ENCODE data around the gene YTHDC2. TPM values are rescaled to one million over a fixed set of nuclear protein-coding genes. Genes with fewer than 3 reads are reported as not detected.

The YTHDC2 gene
- total RNA-seq, 1 donor from 2014 or later: 28.6 TPM

DNA sequence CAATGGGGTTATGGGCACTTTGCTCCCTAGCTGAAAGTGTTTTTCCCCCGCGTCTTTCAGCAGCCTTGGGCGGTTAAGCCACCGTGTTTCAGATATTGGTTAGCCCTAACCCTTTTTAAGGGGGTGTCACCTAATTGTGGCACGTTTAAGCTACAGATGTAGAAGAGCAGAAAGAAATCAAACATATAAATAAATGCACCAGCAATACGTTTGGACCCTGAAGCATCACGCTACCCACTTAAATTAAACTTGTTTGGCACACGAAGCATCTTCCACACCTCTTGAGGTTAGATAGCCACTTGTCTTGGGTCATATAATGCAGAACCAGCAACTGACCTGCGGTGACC, 768 bp downstream of the YTHDC2 start:
- Mint-ChIP-seq H3K27me3 (ENCODE audit: unreplicated experiment) (no peaks in the 10 kb centered on the region), H3K4me3 (ENCODE audit: unreplicated experiment) (peak overlapping the region; percentile 89), H3K36me3 (ENCODE audit: low read depth, unreplicated experiment) (no peaks in the 10 kb centered on the region), H3K4me1 (ENCODE audit: unreplicated experiment) (peaks cover 13% of the 10 kb centered on the region), H3K27ac (ENCODE audit: unreplicated experiment) (peak overlapping the region; percentile 88), H3K9me3 (ENCODE audit: unreplicated experiment) (no peaks in the 10 kb centered on the region)
- DNase-seq (ENCODE audit: low spot score): no peak
- TF ChIP-seq, protein P1, sequence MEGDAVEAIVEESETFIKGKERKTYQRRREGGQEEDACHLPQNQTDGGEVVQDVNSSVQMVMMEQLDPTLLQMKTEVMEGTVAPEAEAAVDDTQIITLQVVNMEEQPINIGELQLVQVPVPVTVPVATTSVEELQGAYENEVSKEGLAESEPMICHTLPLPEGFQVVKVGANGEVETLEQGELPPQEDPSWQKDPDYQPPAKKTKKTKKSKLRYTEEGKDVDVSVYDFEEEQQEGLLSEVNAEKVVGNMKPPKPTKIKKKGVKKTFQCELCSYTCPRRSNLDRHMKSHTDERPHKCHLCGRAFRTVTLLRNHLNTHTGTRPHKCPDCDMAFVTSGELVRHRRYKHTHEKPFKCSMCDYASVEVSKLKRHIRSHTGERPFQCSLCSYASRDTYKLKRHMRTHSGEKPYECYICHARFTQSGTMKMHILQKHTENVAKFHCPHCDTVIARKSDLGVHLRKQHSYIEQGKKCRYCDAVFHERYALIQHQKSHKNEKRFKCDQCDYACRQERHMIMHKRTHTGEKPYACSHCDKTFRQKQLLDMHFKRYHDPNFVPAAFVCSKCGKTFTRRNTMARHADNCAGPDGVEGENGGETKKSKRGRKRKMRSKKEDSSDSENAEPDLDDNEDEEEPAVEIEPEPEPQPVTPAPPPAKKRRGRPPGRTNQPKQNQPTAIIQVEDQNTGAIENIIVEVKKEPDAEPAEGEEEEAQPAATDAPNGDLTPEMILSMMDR (IDR thresholded peaks at IDR 0.05; ENCODE audit: unreplicated experiment): no peak

DNA sequence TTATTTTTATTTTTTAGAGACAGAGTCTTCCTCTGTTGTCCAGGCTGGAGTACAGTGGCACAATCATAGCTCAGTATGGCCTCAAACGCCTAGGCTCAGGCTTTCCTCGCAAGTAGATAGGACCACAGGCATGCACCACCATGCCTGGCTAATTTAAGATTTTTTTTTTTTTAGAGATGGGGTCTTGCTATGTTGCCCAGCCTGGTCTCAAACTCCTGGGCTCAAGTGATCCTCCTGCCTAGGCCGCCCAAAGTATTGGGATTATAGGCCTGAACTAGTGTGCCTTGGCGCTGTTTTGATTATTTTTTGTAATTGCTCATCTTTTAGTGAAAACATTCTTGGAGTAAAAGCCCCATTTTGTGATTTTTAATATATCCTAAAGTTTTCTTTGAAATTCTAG, 5.4 kb downstream of the YTHDC2 start:
- Mint-ChIP-seq H3K27ac (ENCODE audit: unreplicated experiment) (no peak overlapping the region), H3K4me1 (ENCODE audit: unreplicated experiment) (peaks cover 11% of the 10 kb centered on the region), H3K9me3 (ENCODE audit: unreplicated experiment) (no peaks in the 10 kb centered on the region), H3K4me3 (ENCODE audit: unreplicated experiment) (no peak overlapping the region), H3K36me3 (ENCODE audit: low read depth, unreplicated experiment) (peaks cover 6% of the 10 kb centered on the region), H3K27me3 (ENCODE audit: unreplicated experiment) (no peaks in the 10 kb centered on the region)
- no peak for DNase-seq (ENCODE audit: low spot score)
- TF ChIP-seq, protein P1 (IDR thresholded peaks at IDR 0.05; ENCODE audit: unreplicated experiment): no peak

DNA sequence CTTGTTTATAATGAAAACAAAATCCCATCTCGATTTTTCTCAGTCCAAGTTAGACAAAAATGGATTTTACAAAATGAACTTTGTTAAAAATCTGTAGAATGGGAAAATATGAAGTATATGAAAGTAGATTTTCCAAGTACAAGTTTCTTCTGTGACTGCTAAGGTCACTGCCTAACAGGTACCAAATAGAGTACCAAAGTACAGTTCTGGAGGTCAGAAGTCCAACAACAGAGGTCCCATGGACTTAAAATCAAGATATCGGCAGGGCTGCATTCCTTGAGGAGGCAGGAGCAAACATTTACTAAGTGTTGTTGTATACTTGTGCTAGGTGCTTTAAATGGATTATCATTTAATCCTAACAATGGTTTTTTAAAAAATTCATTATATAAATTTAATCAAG, 5.9 kb downstream of the YTHDC2 start:
- Mint-ChIP-seq H3K27ac (ENCODE audit: unreplicated experiment) (no peak overlapping the region), H3K4me3 (ENCODE audit: unreplicated experiment) (no peak overlapping the region), H3K36me3 (ENCODE audit: low read depth, unreplicated experiment) (peaks cover 6% of the 10 kb centered on the region), H3K27me3 (ENCODE audit: unreplicated experiment) (no peaks in the 10 kb centered on the region), H3K9me3 (ENCODE audit: unreplicated experiment) (no peaks in the 10 kb centered on the region), H3K4me1 (ENCODE audit: unreplicated experiment) (peaks cover 13% of the 10 kb centered on the region)
- TF ChIP-seq, protein P1 (IDR thresholded peaks at IDR 0.05; ENCODE audit: unreplicated experiment): no peak
- no peak for DNase-seq (ENCODE audit: low spot score)

DNA sequence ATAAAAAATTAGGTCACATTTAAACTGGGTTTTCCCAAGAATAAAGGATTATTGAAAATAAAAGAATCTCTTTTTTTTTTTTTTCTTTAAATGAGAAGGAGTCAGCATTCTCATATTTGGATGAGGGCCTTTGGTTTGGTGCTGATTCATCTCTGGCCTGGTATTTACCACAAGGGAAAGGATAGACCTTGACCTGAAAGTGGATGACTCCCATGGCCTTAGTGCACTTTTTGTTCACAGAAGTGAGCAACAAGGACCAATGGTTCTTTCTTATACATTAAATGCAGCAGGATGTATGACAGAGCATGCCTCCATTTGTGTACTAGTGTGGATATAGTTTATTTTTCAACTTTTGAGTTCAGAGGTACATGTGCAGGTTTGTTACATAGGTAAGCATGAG, 6.9 kb downstream of the YTHDC2 start:
- no peaks in the 10 kb centered on the region for H3K9me3 Mint-ChIP-seq (ENCODE audit: unreplicated experiment)
- H3K27me3 Mint-ChIP-seq (ENCODE audit: unreplicated experiment): no peaks in the 10 kb centered on the region
- no peak overlapping the region for H3K4me3 Mint-ChIP-seq (ENCODE audit: unreplicated experiment)
- TF ChIP-seq, protein P1 (IDR thresholded peaks at IDR 0.05; ENCODE audit: unreplicated experiment): no peak
- H3K4me1 Mint-ChIP-seq (ENCODE audit: unreplicated experiment): peaks cover 11% of the 10 kb centered on the region
- peaks cover 6% of the 10 kb centered on the region for H3K36me3 Mint-ChIP-seq (ENCODE audit: low read depth, unreplicated experiment)
- no peak overlapping the region for H3K27ac Mint-ChIP-seq (ENCODE audit: unreplicated experiment)
- no peak for DNase-seq (ENCODE audit: low spot score)

DNA sequence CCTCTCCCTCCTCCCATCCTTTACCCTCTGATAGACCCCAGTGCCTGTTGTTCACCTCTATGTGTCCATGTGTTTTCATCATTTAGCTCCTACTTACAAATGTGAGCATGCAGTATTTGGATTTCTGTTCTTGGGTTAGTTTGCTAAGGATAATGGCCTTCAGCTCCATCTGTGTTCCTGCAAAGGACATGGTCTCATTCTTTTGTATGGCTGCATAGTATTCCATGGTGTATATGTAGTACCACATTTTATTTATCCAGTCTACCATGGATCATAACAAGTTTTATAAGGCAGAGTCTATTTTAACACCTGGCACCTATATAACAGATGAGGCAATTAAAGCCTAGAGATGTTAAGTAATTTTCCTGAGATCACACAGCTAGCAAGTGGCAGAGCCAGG, 7.4 kb downstream of the YTHDC2 start:
- peaks cover 8% of the 10 kb centered on the region for H3K4me1 Mint-ChIP-seq (ENCODE audit: unreplicated experiment)
- DNase-seq (ENCODE audit: low spot score): no peak
- no peaks in the 10 kb centered on the region for H3K9me3 Mint-ChIP-seq (ENCODE audit: unreplicated experiment)
- H3K4me3 Mint-ChIP-seq (ENCODE audit: unreplicated experiment): no peak overlapping the region
- no peaks in the 10 kb centered on the region for H3K27me3 Mint-ChIP-seq (ENCODE audit: unreplicated experiment)
- no peak overlapping the region for H3K27ac Mint-ChIP-seq (ENCODE audit: unreplicated experiment)
- peaks cover 6% of the 10 kb centered on the region for H3K36me3 Mint-ChIP-seq (ENCODE audit: low read depth, unreplicated experiment)
- TF ChIP-seq, protein P1 (IDR thresholded peaks at IDR 0.05; ENCODE audit: unreplicated experiment): no peak

Measured in endothelial cell (in vitro differentiated cells).